ENCODE results near the gene GRB14.

DNA sequence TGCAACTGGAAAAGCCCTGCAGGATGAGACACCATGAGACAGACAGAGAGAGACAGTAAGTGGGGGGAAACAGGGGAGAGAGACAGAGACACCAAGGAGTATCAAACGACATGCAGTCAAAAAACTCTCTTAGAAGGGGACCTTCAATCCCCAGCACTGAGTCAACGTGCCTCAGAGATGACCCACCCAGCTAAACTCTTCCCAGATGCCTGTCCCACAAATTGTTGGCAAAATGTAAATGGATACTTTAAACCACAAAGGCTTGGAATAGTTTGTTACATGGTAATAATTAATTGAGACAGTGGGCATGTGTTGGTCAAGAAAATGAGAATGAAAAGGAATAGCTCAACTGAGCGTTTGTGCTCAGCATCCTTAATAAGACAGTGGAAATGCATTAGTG, 98.3 kb downstream of the GRB14 start:
- TF ChIP-seq, protein P1, sequence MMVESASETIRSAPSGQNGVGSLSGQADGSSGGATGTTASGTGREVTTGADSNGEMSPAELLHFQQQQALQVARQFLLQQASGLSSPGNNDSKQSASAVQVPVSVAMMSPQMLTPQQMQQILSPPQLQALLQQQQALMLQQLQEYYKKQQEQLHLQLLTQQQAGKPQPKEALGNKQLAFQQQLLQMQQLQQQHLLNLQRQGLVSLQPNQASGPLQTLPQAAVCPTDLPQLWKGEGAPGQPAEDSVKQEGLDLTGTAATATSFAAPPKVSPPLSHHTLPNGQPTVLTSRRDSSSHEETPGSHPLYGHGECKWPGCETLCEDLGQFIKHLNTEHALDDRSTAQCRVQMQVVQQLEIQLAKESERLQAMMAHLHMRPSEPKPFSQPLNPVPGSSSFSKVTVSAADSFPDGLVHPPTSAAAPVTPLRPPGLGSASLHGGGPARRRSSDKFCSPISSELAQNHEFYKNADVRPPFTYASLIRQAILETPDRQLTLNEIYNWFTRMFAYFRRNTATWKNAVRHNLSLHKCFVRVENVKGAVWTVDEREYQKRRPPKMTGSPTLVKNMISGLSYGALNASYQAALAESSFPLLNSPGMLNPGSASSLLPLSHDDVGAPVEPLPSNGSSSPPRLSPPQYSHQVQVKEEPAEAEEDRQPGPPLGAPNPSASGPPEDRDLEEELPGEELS (CRISPR knock-in tag; IDR thresholded peaks at IDR 0.05) = no peak
- TF ChIP-seq, protein P2, sequence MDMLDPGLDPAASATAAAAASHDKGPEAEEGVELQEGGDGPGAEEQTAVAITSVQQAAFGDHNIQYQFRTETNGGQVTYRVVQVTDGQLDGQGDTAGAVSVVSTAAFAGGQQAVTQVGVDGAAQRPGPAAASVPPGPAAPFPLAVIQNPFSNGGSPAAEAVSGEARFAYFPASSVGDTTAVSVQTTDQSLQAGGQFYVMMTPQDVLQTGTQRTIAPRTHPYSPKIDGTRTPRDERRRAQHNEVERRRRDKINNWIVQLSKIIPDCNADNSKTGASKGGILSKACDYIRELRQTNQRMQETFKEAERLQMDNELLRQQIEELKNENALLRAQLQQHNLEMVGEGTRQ (CRISPR knock-in tag; IDR thresholded peaks at IDR 0.05) = no peak
